Epithelial cell of proximal tubule (primary cell): Measurements from ENCODE around the gene SLC29A2. TPM values are rescaled to one million over a fixed set of nuclear protein-coding genes. Genes with fewer than 3 reads are reported as not detected.

Source experiments
- DNase-seq: peaks from one replicate; pipeline ENCODE4 v3.0.0-alpha.2; 2011; ENCODE audit warnings: low read depth
- H3K4me3 ChIP-seq: 2 replicates; pipeline ENCODE4 v1.5.1; 2011; ENCODE audit warnings: low read depth, mild to moderate bottlenecking, low read length
- total RNA-seq: library from RNA; depleted of rRNA; stranded (reverse); fragments of >200 nt; gene quantifications from 2 replicates; pipeline ENCODE4 v1.2.3, GENCODE V29; 2015
- TF ChIP-seq, protein P1 (sequence below): conservative IDR thresholded peaks from 2 replicates; pipeline ENCODE4 v1.5.1; 2012; ENCODE audit warnings: low read depth, mild to moderate bottlenecking, low read length

Gene SLC29A2
- total RNA-seq, 1 donor from 2014 or later, result 6.6 TPM

DNA sequence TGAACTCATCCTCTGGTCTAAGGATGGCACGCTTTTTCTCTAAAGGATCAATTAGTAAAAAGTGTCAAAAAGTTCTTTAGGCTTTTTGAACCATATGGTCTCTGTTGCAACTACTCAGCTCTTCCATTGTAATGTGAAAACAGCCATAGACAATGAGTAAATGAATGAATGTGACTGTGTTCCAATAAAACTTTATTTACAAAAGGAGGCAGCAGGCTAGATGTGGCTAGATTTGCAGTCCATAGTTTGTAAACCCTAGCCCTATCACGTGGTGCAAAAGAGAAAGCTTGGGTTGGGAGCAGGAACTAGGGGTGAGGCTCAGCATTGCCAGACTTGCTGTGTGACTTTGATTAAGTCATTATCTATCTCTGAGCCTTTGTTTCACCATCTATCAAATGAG lies 43.9 kb upstream of the SLC29A2 start:
- H3K4me3 ChIP-seq, result no peak overlapping the region
- DNase-seq, result no peak
- TF ChIP-seq, protein P1, sequence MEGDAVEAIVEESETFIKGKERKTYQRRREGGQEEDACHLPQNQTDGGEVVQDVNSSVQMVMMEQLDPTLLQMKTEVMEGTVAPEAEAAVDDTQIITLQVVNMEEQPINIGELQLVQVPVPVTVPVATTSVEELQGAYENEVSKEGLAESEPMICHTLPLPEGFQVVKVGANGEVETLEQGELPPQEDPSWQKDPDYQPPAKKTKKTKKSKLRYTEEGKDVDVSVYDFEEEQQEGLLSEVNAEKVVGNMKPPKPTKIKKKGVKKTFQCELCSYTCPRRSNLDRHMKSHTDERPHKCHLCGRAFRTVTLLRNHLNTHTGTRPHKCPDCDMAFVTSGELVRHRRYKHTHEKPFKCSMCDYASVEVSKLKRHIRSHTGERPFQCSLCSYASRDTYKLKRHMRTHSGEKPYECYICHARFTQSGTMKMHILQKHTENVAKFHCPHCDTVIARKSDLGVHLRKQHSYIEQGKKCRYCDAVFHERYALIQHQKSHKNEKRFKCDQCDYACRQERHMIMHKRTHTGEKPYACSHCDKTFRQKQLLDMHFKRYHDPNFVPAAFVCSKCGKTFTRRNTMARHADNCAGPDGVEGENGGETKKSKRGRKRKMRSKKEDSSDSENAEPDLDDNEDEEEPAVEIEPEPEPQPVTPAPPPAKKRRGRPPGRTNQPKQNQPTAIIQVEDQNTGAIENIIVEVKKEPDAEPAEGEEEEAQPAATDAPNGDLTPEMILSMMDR, result no peak

DNA sequence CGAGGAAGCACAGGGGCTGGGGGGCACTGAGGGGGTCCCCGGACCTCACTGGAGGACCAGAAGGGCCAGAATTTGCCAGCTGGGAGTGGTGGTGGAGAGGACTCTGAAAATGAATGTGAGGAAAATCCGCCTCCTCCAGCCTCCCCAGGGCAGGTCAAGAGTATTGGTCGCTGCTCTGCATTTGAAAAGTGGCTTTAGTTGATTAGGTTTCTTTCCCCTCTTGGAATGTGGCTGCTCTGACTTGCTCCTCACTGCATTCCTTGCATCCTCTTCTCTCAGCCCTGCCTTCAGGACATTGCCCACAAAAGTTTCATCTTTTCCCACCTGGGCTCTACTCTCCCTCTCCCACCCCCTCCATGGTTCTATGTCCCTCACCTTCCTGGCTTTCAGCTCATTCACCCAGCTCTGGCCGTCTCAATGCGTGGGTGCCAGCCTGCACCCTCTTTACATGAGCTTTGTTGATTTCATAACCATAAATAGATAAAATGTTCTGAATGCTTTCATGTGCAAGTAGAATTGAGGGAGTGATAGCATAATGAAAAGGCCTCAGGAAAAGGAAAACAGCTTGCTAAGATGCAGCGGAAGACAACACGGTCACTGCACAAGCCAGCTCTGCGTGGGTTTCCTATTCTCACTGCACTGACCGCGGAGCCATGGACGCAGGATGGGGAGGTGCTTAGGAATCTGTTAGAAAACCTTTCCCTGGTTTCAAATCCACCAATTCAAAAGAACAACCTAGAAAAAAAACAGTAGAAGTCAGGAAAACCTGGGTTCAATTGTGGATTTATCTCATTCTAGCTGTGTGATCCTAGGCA lies 42.8 kb upstream of the SLC29A2 start:
- no peak overlapping the region for H3K4me3 ChIP-seq
- DNase-seq, result no peak
- TF ChIP-seq, protein P1, result no peak

DNA sequence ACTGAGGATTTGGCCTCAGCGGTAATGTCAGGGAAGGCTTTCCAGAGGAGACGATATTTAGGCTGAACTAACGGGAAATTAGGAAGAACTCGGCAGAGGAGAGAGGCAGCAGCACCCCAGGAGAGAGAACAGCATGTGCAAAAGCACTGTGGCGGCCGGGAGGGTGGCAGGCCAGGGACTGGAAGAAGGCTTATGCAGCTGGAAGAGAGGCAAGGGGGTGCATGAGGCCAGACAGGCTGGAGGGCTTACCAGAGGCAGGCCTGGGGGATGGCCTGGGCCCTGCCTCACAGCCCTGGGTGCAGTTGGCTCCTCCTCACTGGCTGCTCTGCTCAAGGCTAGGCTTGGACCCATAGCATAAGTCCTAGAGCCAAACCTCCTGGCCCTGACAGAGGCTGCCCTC lies 41.6 kb upstream of the SLC29A2 start:
- no peak overlapping the region for H3K4me3 ChIP-seq
- TF ChIP-seq, protein P1, result no peak
- no peak for DNase-seq

DNA sequence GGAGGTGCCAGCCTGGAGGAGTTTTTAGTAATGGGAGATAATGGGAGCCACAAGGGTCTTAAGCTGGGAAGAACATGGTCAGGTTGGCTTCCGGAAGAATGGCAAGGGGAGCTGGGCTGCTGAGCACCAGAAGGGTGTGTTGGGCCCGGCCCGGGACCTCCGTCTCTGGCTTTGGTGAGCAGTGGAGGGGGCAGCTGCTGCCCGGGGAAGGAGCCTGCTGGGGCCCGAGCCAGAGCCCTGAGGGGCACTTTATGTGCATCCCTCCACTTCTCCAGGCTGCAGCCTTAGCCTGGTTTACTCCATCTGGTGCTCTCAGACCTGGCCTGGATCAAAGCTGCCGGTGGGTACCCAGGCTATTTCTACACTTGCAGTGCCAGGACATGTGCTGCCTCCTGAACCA lies 40.5 kb upstream of the SLC29A2 start:
- TF ChIP-seq, protein P1, result no peak
- H3K4me3 ChIP-seq, result no peak overlapping the region
- DNase-seq, result no peak

DNA sequence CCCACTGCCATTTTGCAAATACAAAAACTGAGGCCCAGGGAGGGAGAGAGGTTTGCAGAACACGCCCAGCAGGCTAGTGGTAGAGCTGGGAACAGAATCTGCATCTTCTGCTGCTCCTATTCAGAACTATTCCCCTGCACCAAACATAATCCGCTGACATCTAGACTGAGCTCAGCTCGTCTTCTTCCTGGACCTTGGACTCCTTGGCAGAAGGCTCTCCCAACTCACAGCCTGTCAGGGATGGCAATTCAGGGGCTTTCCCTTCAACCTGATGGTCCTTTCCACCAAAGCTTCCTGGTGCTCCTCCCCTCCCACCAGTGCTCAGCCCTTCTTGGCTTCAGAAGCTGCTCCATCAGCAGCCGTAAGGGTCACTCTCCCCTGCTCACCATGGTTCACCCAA lies 39.8 kb upstream of the SLC29A2 start:
- TF ChIP-seq, protein P1, result no peak
- H3K4me3 ChIP-seq, result no peak overlapping the region
- no peak for DNase-seq

DNA sequence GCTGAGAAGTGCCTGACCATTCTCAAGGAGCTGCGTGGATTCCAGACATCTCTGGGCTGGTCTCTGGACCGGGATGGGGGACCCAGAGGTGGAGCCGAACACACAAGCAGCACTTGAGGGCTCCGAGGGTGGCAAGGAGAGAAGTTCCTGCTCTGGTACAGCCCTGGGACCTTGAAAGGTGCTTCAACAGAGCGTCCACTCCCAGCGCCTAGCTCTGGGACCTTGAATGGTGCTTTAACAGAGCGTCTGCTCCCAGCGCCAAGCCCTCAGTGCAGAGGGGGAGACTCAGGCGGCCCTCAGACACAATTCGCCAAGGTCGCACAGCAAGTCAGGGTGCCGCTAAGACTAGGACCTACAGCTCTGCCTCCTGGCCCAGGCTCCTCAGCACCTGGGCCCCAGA lies 38.6 kb upstream of the SLC29A2 start:
- no peak for DNase-seq
- H3K4me3 ChIP-seq, result no peak overlapping the region
- TF ChIP-seq, protein P1, result no peak

DNA sequence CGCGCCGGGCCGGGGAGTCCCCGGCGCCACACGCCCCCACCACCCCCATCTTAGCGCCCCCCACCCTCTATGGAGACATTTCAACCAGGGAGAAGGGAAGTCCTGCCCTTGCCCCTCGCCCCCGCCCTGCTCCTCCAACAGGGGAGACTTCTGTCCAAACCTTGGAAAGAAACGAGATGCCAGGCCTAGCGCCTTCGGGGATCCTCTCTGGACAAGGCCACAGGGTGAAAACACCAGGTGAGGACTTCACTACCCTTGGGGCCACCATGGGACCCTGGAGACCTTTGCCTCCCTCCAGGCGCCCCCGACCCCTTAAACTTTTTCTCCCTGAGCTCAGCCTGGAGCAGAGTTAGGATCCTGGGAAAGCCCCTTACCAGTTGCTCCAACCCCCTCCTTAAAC lies 37.7 kb upstream of the SLC29A2 start:
- no peak overlapping the region for H3K4me3 ChIP-seq
- TF ChIP-seq, protein P1, result no peak
- no peak for DNase-seq
